KG1 (cell line): ENCODE results near the gene USP5.
"Not testable (repeated sequence)": the region's sequence is repeated elsewhere in the genome, so short reads cannot be mapped to it uniquely, and the experiment has no call there.

Experiments
- DNase-seq: peaks from one replicate; lab custom pipeline; 2025; lab: John Stamatoyannopoulos, UW

USP5 gene

DNA sequence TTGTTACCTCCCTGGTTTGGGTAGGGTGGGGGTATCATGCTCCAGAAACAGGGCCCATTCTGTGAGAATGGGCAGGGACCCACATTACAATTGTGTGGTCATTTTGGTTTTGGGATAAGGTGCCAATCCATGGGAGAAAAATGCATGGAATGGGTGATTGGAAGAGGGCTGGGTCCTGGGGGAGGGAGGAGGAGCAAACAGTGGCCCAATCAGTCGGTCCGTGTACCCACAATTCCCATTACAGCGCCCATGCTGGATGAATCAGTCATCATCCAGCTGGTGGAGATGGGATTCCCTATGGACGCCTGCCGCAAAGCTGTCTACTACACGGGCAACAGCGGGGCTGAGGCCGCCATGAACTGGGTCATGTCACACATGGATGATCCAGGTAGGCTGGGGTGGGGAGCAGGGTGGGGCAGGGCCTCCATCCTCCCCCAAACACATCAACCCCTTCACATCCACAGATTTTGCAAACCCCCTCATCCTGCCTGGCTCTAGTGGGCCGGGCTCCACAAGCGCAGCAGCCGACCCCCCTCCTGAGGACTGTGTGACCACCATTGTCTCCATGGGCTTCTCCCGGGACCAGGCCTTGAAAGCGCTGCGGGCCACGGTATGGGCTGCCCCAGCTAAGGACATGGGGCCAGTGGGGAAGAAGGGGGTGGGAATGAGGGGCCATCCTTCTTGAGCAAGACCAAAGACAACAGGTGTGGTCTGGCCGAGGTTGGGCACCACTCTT lies 11.8 kb downstream of the USP5 start:
- no peak for DNase-seq

DNA sequence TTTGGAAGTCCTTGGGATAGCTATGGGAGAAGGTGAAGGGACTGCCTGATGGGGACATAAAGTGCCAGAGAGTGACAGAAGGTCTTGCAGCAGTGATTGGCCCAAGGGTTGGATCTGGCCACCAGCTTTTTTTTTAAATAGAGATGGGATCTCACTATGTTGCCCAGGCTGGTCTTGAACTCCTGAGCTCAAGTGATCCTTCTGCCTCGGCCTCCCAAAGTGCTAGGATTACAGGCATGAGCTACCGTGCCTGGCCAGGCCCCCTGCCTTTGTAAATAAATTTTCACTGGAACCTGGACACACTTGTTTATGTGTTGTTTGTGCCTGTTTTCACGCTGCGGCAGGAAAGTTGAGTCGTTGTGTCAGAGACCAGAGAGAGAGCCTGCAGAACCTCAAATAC lies 13.4 kb downstream of the USP5 start:
- DNase-seq: not testable (repeated sequence)

DNA sequence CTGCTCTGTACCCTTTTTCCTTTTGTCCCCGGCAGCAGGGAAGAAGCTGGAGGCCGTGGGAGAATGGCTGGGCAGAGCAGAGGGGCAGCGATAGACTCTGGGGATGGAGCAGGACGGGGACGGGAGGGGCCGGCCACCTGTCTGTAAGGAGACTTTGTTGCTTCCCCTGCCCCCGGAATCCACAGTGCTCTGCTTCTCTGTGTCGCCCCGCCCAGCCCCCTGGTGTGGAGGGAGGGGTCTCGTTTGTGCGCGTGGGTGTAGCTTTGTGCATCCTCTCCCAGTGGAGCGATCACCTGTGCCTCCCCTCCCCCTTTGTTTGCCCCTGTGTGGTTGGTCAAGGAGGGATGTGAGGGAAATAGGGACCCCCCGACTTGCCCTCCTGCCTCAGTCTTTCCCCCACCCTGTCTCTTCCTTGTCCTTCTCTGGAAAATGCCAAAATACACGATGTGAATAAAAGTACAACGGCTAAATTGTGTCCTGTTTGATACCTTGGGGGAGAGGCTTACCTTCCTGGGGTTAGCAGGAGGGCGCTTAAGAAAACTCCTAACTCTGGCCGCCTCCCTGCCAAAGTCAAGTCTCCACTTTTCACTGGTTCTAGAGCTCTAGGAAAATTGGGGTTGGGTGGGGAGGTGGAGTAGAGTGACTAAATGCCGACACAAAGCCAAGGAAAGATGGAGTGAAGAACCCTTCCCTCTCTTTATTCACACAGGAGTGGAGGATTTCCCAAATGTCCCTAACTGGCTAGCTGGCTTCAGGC lies 14.4 kb downstream of the USP5 start:
- no peak for DNase-seq

DNA sequence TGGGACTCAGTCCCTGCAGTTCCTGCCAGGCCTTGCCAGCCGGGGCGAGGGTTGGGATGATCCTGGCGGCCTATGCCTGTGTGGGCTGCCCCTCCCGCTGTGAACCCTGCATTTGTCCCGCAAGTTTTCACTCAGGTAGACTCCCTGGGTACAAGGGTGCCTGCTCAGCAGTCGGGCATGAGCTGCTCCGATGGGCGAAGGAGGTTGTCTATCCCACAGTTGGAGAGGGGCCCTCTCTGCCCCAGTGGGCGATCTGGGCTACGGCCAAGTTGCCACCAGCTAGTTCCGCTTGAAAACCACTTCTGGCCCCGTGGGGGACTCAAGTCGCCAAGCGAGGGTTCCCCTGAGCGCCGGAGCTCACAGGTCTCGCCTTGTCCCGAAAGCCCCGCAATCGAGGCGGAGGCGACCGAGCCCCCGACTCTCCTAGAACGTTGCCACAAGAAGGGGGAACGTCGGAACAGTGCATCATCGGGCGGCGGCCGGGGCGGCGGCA lies 15.0 kb downstream of the USP5 start:
- DNase-seq: peak; percentile 93

DNA sequence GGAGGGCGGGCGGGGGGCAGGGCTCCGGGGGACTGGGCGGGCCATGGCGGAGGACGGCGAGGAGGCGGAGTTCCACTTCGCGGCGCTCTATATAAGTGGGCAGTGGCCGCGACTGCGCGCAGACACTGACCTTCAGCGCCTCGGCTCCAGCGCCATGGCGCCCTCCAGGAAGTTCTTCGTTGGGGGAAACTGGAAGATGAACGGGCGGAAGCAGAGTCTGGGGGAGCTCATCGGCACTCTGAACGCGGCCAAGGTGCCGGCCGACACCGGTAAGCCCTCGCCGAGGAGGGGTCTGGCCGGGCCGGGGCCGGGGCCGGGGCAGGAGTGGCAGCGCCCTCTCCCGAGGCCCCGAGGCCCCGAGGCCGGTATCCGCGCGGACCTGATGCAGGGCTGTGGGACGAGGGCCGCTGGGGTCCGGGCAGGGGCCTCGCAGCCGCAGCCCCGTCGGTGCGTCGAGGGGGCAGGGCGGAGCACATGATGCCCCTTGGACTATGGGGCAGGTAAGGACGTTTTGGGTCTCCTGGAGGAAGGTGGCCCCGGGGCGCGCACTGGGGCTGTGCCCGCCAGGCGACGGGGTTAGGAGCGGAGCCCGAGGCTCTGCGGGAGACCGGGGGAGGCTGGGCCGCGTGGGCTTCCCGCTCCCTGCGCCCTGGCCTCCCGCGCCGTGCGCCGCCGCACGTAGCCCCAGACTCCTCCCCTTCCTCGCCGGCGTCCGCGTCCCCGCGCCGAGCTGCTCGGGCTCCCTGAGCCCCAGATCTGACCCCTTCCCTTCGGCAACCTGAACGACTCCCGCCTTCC lies 15.7 kb downstream of the USP5 start, which contains the start of gene TPI1:
TSS of gene TPI1 (plus strand) at position 119 of the 798 bp plus-strand sequence. CDS start at position 155, 36 bp downstream.
- peak; percentile 10 for DNase-seq

DNA sequence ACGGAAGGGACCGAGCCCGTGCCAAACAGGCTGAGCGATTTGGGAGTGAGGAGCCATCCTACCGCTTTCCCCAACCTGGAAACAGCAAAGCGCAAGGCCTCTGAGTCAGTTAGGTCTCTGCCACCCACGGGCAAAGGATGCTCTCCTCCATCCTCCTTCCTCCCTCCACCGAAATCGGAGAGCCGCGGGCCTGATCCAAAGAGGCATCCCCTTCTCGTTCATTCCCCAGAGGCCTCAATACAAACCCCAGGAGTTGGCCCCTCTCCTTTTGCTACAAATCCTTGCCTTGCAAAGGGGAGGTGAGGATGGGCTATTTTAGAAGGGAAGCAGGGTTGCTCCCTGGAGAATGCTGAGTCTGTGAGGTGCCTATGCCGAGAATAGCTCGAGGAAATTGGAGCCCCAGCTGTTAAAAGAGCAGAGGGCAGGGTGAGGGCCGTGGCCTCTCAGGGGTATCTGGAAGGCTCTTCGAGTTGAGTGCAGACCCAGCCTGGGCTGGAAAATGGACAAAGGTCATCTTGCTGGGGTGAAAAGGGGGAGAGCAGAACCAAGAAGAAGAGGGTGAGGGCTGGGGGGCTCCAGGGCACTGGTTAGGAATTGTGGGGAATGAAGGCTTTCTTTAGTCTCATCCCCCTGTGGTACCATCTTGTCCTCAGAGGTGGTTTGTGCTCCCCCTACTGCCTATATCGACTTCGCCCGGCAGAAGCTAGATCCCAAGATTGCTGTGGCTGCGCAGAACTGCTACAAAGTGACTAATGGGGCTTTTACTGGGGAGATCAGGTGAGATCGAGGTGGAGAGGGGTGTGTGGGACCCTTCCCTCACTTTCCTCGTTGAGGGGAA lies 16.5 kb downstream of the USP5 start:
- no peak for DNase-seq

DNA sequence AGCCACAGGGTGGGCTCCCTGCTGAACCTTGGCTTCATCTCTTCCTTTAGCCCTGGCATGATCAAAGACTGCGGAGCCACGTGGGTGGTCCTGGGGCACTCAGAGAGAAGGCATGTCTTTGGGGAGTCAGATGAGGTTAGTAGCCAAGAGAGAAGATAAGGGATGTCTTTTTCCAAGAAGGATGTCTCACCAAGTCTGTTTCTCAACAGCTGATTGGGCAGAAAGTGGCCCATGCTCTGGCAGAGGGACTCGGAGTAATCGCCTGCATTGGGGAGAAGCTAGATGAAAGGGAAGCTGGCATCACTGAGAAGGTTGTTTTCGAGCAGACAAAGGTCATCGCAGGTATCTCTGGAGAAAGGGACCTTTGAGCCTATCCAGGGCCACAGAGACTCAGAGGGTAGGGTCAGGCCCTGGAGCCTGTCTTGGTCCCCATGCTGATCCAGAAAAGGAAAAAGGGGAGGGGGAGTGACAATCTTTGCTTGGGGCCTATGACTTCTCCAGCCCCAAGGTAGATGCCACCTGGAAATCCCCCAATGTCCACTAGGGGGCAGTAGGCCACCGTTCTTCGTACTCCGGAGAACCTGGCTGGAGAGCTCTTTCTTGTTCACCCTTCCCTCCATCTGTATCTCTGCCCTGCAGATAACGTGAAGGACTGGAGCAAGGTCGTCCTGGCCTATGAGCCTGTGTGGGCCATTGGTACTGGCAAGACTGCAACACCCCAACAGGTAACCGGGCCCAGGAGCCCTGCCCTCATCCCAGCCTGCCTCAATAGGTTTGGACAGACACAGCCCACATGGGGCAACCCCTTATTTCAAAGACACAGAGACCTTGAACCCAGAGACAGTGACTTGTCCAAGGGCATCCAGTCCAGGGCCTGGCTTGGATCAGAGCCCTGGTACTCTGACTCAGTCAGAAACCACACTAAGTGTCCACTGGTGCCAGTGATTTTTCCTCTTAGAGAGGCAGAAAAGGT lies 17.4 kb downstream of the USP5 start:
- peak; percentile 45 for DNase-seq

DNA sequence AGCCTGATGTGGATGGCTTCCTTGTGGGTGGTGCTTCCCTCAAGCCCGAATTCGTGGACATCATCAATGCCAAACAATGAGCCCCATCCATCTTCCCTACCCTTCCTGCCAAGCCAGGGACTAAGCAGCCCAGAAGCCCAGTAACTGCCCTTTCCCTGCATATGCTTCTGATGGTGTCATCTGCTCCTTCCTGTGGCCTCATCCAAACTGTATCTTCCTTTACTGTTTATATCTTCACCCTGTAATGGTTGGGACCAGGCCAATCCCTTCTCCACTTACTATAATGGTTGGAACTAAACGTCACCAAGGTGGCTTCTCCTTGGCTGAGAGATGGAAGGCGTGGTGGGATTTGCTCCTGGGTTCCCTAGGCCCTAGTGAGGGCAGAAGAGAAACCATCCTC lies 18.4 kb downstream of the USP5 start:
- not testable (repeated sequence) for DNase-seq

DNA sequence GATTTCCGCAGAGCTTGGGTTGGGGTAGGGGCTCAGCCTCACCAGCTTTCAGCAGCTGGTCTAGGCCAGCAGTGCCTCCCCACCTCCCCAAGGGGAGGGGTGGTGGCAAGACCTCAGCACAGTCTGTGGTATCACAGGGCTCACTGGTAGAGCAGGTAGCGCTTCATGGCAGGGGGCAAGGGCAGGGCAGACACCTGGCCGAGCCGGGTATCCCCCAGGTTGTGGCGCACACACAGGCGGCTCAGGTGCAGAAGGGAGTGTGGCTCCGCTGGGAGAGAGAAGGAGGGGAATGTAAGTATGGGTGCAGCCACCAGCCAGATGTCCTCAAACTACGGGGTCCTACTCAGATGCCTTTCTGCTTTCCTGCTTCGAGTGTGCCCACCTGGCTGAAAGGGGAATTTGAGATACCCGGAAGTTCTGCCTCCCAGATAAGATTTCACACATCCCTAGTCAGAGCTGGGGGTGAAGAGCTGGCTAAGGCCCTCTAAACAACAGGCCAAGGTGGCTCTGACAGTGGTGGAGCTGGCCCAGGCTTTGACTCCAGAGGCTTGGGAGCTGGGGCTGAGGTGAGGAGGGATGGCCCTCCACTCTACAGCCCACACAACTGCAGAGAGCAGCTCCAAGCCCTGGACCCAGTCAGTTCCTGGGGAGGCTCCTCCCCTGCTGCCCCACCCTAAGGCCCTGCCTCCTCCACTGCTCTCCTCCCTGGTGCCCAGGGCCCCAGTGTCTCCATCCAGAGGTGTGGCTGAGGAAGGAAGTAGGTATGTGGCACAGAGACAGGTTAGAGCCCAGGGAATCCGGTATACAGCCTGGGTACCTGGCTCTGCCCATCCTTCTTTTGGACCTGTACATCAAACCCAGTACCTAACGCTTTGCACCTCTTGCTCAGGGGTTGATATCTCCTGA lies 19.4 kb downstream of the USP5 start:
- DNase-seq: no peak

DNA sequence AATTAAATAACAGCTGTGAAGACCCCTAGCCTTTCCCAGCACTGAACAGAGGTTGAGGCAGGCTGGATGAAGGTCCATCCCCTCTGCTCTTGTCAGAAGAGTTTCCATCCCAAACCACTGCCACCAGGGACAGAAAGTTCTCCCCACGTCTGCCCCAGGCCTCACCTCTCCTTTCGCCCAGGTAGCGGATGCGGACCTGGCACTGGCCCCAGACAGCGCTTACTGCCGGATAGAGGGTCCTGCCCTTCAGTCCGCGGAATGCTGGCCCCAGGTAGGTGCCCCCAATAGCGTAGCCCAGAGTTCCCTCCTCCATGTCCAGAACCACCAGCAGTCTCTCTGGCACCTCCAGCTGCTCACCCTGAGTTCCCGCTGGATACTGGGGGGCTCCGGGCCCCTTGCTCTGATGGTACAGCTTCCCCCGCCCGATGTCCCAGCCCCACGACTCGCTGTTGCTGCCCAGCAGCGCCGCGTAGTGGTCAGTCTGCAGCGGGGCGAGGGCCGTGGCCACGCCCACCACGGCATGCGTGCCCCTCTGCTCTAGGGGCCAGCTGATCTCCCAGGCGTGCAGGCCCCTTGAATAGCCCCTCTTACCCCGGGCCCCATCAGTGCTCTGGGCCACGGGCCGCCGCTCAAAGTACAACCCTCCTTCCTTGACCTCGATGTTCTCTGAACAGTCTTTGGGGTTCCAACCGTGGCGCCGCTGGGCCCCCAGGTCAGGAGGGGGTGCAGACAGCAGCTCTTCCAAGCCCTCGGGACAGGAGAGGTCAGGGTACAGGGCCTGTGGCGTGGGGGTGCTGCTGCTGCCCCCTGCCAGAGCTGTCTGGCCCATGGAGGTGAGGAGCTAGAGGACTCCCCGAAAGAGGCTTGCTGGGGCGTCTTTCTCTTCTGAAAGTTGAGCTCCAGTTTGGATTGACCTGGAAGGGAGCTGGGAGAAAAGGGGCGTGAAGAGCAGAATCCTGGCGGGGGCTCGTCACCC lies 20.4 kb downstream of the USP5 start:
- DNase-seq: peak; percentile 49

DNA sequence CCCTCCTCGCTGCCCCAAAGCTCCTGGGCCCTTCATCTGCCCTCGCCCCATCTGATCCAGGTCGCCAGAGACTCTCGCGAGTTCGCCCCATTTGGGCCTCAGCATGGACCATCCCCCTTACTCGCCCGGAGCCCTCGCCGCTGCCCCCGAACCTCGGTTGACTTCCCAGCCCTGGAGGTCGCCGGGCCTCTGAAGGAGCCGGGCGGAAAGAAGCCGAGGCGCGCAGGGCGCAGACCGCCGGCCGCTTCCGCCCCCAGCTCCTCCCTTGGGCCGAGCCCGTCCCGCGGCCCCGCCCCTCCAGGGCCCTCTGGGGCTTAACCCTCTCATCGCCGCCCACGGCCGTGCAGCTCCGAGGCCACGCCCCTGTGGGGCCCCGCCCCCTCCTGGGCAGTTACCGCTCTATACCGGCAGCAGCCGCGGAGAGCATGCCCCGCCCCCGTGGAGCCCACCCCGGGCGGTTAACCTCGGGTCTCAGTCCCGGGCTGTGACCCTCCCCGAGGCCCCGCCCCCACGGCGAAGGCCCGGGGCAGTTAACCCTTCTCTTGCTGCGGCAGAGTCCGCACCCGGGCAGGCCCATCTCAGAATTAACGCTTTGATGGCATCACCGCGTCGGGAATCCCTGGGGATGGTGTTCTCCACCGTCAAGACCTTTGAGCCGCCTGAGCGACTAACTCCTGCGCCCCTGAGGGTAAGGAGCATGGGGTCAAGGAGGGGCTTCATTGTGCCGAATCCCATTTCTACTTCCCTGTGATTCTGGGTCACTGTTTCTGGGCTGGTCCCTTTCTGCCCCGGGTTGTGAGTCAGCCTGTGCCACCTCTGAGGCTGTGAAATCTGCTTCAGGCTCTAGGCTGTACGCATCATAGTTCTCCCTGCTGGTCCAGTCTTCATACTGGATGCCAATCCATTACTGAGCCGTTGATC lies 21.4 kb downstream of the USP5 start, which contains the start of gene SPSB2:
TSS of gene SPSB2 (minus strand) at position 210 of the 921 bp plus-strand sequence. CDS start 402 bp downstream, outside the sequence.
- peak; percentile 93 for DNase-seq

DNA sequence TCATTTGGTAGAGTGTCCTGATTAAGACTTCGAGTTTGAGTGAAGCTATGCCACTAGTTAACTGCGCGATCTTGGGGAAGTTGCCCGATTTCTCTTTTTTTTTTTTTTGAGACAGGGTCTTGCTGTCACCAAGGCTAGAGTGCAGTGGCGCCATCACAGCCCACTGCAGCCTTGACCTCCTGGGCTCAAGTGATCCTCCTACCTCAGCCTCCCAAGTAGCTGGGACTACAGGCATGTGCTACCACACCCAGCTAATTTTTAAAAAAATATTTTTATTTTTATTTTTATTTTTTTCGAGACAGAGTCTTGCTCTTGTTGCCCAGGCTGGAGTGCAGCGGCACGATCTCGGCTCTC lies 22.0 kb downstream of the USP5 start:
- not testable (repeated sequence) for DNase-seq

DNA sequence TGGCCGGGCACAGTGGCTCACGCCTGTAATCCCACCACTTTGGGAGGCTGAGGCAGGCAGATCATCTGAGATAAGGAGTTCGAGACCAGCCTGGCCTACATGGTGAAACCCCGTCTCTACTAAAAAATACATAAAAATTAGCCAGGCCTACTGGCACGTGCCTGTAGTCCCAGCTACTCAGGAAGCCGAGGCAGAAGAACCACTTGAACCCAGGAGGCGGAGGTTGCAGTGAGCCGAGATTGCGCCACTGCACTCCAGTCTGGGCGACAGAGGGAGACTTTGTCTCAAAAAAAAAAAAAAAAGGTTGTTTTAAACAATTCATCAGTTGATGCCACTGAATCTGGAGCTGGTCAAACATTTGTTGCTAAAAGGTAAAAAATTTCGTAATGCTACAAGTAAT lies 27.9 kb downstream of the USP5 start:
- not testable (repeated sequence) for DNase-seq

DNA sequence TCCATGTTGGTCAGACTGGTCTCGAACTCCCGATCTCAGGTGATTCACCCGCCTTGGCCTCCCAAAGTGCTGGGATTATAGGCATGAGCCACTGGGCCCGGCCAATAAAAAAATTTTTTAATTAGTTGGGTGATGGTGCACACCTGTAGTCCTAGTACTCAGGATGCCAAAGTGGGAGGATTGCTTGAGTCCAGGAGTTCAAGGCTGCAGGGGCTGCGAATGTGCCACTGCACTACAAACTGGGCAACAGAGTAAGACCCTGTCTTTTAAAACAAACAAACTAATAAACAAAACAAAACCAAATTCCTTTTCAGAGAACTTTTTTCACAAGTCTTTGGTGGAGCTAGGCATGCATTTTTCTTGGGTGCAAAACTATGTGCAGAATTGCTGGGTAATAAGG lies 31.3 kb downstream of the USP5 start:
- DNase-seq: no peak

DNA sequence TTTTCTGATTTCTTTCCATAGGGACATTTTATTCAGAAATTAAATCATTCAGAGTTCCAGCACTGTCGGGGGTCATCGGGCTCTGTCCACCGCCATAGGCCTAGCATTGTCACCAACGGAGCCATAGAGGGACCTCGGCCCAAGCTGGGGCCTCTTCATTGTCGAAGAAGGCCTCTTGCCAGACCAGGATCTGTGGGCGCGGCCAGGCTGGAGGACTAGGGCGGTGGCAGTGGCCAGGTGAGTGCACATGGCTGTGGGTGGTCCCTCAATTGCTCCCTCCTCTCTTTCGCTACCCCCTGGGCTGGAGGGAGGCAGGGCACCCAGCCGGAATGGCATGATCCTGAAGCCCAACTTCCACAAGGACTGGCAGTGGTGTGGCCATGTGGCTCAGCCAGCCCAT lies 31.7 kb downstream of the USP5 start:
- no peak for DNase-seq

DNA sequence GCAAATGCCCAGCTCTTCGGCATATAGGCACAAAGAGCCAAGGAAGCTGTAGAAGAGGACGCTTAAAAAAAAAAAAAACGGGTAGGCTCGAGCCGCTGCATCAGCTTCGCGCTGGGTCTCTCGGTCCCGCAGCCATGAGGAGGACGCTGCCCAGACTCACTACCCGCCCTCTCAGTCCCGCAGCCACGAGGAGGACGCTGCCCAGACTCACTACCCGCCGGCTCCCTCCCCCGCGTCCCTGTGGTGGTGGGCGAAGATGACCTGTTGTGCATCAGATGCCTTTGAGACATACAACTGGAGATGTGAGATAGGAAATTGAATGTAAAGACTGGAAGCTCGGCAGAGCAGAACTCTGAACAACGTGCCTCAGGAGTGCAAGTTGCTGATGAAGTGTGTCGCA lies 32.6 kb downstream of the USP5 start:
- DNase-seq: no peak
